Ishikawa (cell line): ENCODE measurements around the gene ELOVL7.

ENCODE experiments used
- EP300 ChIP-seq: IDR thresholded peaks from 2 replicates; pipeline ENCODE4 v1.6.1; 2012; ENCODE audit warnings: borderline replicate concordance
- NFIC ChIP-seq: IDR thresholded peaks from 2 replicates; pipeline ENCODE4 v1.6.1; 2012
- RAD21 ChIP-seq: IDR thresholded peaks from 2 replicates; pipeline ENCODE4 v1.6.1; 2012; ENCODE audit warnings: low read depth
- TF ChIP-seq, protein P1 (sequence below): IDR thresholded peaks from 2 replicates; pipeline ENCODE4 v1.6.1; 2012

GRCh38 chr5:60754495-60754894 is 89.6 kb downstream of the ELOVL7 start:
- TF ChIP-seq RAD21, result no peak
- TF ChIP-seq, protein P1, sequence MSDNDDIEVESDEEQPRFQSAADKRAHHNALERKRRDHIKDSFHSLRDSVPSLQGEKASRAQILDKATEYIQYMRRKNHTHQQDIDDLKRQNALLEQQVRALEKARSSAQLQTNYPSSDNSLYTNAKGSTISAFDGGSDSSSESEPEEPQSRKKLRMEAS, result no peak
- no peak for TF ChIP-seq EP300
- no peak for TF ChIP-seq NFIC
